ENCODE data around the gene ARHGAP26. TPM values are rescaled to one million over a fixed set of nuclear protein-coding genes. Genes with fewer than 3 reads are reported as not detected.
A peak's percentile ranks its signal among the peaks of the same experiment; 100 is the strongest.

Gene ARHGAP26
- total RNA-seq, 4 donors from 2014 or later: 11.1 to 36.1 (median 21.8) TPM

DNA sequence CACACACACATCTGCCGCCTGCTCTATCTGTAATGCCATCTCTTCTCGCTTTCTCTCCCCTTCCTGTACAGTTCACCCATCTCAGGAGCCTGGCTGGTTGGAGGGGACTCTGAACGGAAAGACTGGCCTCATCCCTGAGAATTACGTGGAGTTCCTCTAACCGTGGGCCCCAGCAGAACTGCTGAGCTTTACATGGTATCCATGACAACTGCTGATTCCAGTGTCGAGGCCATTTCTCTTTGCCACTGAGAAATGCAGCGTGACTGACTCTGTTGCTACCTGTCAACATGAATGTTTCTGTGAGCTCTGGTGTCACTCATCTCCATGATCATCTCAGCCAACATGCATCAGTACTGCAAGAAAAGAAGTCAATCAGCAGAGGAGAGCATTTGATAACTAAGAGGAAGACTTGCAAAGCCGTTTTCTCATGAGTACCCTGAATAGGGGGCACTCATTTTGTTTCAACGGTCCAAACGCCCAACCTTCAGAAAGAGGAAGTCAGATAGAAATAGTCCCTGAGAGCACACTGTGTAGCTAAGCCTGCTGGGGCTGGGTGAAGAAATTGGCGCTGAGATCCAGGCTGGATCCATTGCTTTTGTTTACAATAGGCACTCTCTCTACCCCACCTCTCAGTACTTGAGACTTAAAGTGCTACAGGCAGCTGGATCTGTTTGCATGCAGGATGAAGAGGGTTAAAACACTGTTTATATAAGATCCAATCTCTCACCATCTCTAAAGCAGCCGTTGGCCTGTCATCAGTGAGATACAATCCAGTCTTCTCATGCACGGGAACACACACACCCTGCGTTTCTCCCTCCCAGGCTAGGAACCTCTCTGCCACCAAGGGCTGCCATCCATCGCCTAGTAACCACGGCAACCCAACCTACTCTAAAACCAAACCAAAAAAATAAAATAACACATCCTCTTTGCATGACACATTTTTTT is 452.4 kb downstream of the ARHGAP26 start:
- H3K36me3 ChIP-seq: peaks cover 4% of the 10 kb centered on the region
- H3K4me3 ChIP-seq: no peak overlapping the region
- no peaks in the 10 kb centered on the region for H3K9me3 ChIP-seq
- no peak for DNase-seq (ENCODE audit: low spot score in 2 of 2)
- peaks cover 6% of the 10 kb centered on the region for H3K4me1 ChIP-seq
- H3K27ac ChIP-seq: peak overlapping the region; percentile 15
- no peaks in the 10 kb centered on the region for H3K27me3 ChIP-seq
- WGBS: 71% methylated on average over 16 of the region's 16 CpGs
- TF ChIP-seq POLR2A (IDR thresholded peaks at IDR 0.05): no peak
- TF ChIP-seq POLR2AphosphoS5 (IDR thresholded peaks at IDR 0.05): no peak
- no peak for TF ChIP-seq EP300 (IDR thresholded peaks at IDR 0.05)
- TF ChIP-seq CTCF (IDR thresholded peaks at IDR 0.05): no peak

- no peaks in the 10 kb centered on the region for H3K9me3 ChIP-seq
- H3K4me1 ChIP-seq: peaks cover 12% of the 10 kb centered on the region
- H3K27ac ChIP-seq: no peak overlapping the region
- DNase-seq (ENCODE audit: low spot score in 2 of 2): no peak
- TF ChIP-seq CTCF (IDR thresholded peaks at IDR 0.05): no peak
- no peak for TF ChIP-seq POLR2AphosphoS5 (IDR thresholded peaks at IDR 0.05)
- no peak for TF ChIP-seq EP300 (IDR thresholded peaks at IDR 0.05)
- TF ChIP-seq POLR2A (IDR thresholded peaks at IDR 0.05): no peak
- H3K4me3 ChIP-seq: no peak overlapping the region
- H3K36me3 ChIP-seq: peaks cover 4% of the 10 kb centered on the region
- 98% methylated on average over 5 of the region's 5 CpGs for WGBS
- no peaks in the 10 kb centered on the region for H3K27me3 ChIP-seq
These were observed 454.5 kb downstream of the ARHGAP26 start for GRCh38 chr5:143224672-143225071.

DNA sequence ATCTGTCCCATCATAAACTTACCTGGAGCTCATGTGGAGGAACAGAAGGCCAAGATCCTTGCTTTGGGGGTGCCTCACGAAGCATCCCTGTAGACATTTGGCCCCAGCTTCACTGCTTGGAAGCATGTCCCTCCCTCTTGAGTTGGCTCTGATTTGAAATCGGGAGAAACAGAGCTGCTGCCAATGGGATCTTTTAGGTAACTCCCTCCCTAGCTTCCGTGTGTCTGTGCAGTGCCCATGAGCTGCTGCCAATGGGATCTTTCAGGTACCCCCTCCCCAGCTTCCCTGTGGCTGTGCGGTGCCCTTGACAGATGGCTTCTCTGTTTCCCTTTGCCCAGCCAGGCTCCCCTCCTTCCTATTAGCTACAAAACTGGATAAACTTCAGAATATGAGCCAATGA is 455.3 kb downstream of the ARHGAP26 start:
- no peaks in the 10 kb centered on the region for H3K27me3 ChIP-seq
- no peaks in the 10 kb centered on the region for H3K9me3 ChIP-seq
- TF ChIP-seq POLR2AphosphoS5 (IDR thresholded peaks at IDR 0.05) (no peak), CTCF (IDR thresholded peaks at IDR 0.05) (no peak), EP300 (IDR thresholded peaks at IDR 0.05) (no peak), POLR2A (IDR thresholded peaks at IDR 0.05) (no peak)
- no peak for DNase-seq (ENCODE audit: low spot score in 2 of 2)
- H3K4me3 ChIP-seq: no peak overlapping the region
- H3K27ac ChIP-seq: no peak overlapping the region
- H3K36me3 ChIP-seq: peaks cover 4% of the 10 kb centered on the region
- peaks cover 21% of the 10 kb centered on the region for H3K4me1 ChIP-seq
- 89% methylated on average over 4 of the region's 4 CpGs for WGBS

DNA sequence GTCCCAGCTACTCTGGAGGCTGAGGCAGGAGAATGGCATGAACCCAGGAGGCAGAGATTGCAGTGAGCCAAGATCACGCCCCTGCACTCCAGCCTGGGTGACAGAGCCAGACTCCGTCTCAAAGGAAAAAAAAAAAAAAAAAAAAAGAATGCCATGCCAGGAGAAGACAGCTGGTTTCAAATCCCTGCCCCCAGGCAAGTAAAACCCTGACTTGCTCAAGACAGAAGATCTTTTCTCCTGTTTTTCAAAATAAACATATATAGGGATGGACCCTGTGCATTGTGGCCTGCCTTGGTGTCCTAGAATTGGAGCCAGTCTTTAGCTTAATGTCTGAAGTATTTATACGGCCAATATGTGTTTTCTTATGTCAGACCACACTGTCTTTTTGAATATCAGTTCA is 456.2 kb downstream of the ARHGAP26 start:
- WGBS: 44% methylated on average over 3 of the region's 3 CpGs
- no peak for DNase-seq (ENCODE audit: low spot score in 2 of 2)
- Histone ChIP-seq H3K9me3 (no peaks in the 10 kb centered on the region), H3K36me3 (peaks cover 4% of the 10 kb centered on the region), H3K27me3 (no peaks in the 10 kb centered on the region), H3K4me1 (peaks cover 25% of the 10 kb centered on the region), H3K27ac (no peak overlapping the region), H3K4me3 (no peak overlapping the region)
- TF ChIP-seq EP300 (IDR thresholded peaks at IDR 0.05) (no peak), POLR2AphosphoS5 (IDR thresholded peaks at IDR 0.05) (no peak)

GRCh38 chr5:143226872-143227271 is 456.7 kb downstream of the ARHGAP26 start:
- H3K27me3 ChIP-seq: no peaks in the 10 kb centered on the region
- peaks cover 25% of the 10 kb centered on the region for H3K4me1 ChIP-seq
- H3K9me3 ChIP-seq: no peaks in the 10 kb centered on the region
- no peak overlapping the region for H3K4me3 ChIP-seq
- 65% methylated on average over 3 of the region's 3 CpGs for WGBS
- H3K36me3 ChIP-seq: peaks cover 4% of the 10 kb centered on the region
- H3K27ac ChIP-seq: no peak overlapping the region
- TF ChIP-seq CTCF (IDR thresholded peaks at IDR 0.05) (no peak), EP300 (IDR thresholded peaks at IDR 0.05) (no peak), POLR2A (IDR thresholded peaks at IDR 0.05) (no peak), POLR2AphosphoS5 (IDR thresholded peaks at IDR 0.05) (no peak)
- no peak for DNase-seq (ENCODE audit: low spot score in 2 of 2)
